ENCODE results near the gene NUDC.
"Not testable (repeated sequence)": the region's sequence is repeated elsewhere in the genome, so short reads cannot be mapped to it uniquely, and the experiment has no call there.

NUDC gene

DNA sequence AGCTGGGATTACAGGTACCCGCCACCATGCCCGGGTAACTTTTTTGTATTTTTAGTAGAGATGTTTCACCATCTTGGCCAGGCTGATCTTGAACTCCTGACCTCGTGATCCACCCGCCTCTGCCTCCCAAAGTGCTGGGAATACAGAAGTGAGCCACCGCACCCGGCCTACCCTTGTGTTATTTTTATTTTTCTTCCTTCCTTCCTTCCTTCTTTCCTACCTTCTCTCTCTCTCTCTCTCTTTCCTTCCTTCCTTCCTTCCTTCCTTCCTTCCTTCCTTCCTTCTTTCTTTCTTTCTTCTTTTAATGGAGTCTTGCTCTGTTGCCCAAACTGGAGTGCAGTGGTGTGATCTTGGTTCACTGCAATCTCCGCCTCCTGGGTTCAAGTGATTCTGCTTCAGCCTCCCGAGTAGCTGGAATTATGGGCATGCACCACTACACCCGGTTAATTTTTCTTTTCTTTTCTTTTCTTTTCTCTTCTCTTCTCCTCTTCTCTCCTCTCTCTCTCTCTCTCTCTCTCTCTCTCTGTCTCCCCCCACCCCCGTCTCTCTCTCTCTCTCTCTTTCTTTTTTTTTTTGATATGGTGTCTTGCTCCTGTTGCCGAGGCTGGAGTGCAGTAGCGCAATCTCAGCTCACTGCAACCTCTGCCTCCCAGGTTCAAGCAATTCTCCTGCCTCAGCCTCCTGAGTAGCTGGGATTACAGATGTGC is 68.0 kb downstream of the NUDC start:
- DNase-seq (ENCODE audit: low read depth, low spot score): not testable (repeated sequence)

DNA sequence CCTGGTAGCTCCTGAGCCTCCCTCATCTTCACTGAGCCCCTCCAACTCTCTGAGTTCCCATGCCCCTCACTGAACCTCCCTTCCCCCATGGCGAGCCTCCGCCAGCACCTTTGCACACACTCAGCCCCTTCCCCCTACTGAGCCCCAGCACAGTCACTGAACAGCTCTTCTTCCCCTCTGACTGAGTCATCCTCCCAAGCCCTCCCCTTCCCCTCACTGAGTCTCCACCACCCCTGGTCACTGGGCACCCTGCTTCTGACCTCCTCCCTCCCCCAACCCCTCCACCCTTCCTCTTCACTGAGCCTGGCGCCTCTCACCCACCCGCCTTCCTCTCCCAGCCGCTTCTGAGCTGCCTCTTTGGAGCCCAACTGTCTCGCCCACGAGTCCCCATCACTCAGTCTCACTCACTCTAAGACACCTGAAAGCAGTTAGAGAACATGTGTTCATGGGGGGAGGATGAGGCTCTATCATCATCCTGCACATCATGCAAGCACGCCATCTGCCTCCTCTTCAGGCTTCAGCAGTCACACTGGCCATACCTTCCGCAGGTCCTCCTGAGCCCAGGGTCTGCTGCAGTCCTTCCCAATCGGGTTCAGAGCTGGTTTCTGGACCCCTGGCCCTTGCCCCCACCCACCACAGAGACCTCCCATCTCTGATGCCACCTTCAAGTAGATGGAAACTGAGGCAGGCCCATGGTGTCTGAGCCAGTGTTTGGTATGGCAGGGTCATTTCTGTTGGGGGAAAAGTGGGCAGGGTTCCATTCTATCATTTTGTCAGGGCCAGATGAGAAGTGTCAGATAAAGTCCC is 70.0 kb downstream of the NUDC start:
- no peak for DNase-seq (ENCODE audit: low read depth, low spot score)

DNA sequence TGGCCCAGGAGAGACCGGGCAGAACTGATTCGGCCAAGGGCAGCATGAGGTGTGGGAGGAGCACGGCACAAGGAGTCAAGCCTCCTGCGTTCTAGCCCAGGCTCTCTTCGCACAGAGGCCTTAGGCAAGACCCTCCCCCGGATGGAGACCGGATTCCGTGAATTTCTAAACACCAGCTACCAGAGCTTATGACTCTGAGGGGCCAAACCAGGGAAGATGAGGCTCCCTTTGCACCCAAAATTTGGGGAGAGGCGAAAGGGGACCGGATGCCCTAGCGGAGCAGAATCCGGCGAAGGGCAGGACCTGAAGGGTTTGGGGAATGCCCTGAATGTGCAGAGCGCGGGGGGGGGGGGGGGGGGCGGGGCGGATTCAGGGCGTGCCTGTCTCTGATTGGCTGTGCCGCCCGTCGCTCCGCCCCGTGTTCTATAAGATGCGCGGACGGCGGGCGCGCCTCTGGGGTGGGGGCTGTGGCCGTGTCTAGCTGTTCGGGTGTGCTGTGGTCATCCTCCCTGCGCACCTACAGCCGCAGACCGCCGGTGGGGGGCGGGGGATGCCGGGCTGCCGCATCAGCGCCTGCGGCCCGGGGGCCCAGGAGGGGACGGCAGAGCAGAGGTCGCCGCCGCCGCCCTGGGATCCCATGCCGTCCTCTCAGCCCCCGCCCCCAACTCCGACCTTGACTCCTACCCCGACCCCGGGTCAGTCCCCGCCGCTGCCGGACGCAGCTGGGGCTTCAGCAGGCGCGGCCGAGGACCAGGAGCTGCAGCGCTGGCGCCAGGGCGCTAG is 71.9 kb downstream of the NUDC start, which contains the start of gene TRNP1:
TSS of gene TRNP1 (plus strand) at position 456 of the 783 bp plus-strand sequence. CDS start at position 551, 95 bp downstream.
- DNase-seq (ENCODE audit: low read depth, low spot score): peak; percentile 89

DNA sequence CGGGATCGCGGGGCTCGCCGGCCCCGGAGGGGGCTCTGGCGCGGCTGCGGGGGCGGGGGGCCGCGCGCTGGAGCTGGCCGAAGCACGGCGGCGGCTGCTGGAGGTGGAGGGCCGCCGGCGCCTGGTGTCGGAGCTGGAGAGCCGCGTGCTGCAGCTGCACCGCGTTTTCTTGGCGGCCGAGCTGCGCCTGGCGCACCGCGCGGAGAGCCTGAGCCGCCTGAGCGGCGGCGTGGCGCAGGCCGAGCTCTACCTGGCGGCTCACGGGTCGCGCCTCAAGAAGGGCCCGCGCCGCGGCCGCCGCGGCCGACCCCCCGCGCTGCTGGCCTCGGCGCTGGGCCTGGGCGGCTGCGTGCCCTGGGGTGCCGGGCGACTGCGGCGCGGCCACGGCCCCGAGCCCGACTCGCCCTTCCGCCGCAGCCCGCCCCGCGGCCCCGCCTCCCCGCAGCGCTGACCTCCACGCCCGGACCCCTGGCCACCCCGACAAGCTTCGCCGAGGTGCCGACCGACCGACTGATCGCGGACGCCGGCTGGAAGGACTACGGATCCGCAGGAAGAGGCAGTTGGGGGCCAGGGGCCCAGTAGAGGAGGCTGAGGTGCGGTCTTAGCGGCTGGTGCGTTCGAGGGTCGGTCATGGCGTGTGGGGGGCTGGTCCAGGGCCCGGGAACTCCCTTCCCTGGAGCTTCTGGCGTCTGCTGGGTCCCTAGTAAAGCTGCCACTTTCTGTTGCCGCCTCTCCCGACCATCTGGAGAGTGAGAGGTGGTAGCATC is 72.7 kb downstream of the NUDC start:
- DNase-seq (ENCODE audit: low read depth, low spot score): no peak

DNA sequence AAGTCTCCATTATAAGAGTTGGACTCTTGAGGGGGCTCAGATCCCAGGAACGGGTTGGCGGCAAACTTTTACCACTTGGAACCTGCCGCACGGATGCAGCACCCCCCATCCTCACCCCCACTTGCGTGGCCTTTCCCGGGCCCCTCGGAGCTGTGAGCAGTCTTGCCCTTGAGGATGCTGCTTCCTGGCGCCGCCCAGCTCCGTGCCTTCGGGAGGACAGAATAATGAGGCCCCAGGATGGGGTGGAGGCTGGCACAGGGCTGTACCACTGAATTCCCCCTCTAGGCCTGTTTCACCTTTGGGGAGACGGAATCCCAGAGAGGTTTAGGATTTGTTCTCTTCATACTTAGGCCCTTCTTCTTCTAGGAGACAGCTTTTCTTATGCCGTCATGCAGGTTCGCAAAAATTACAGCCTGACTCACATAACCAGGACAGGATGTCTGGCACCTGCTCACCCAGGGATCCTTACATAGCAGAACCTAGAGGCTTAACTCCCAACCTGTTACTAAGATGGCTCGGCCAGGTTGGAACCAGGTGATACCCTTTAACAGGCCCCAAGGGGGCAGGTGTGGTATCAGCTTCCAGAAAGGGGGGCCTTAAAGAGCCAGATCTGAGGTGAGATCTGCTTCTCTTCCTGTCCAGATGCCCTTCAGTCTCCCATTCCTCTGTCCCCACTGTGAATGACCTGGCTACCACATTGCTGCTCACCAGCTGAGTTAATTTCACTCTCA is 73.4 kb downstream of the NUDC start:
- no peak for DNase-seq (ENCODE audit: low read depth, low spot score)

DNA sequence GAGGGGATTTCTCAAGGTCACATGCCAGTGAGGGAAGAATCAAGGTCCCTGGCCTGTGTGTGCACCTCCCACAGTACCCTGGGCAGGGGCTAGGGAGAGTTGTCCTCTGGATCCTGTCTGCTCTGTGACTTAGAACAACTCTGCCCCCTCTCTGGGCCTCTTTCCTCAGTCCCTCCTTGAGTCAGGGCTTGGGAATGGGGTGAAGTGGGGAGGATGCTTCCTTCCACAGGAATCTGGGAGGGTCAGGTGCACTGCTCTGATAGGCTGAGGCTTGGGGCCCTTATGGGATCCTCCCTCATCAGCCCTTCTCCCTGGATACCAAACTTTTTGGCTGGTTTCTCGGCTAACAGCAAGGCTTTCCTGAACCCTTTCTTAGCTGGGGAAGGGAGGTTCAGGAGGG is 74.5 kb downstream of the NUDC start:
- no peak for DNase-seq (ENCODE audit: low read depth, low spot score)

Data from ELF-1 (cell line).